Sigmoid colon (tissue), 3 donors: ENCODE results near the gene ORC2.

Experiments used
- CTCF ChIP-seq, 4 experiments: fragments of 450-650 bp in 3 of 4; fragments of 200-600 bp in 1 of 4; IDR thresholded peaks; one replicate each; pipeline ENCODE4 v1.5.1; 2016 to 2019; ENCODE audit warnings: antibody characterized with exemption in 4 of 4, mild to moderate bottlenecking in 3 of 4, moderate library complexity in 2 of 4
- POLR2A ChIP-seq, 2 donors: fragments of 450-650 bp; IDR thresholded peaks; one replicate each; pipeline ENCODE4 v1.6.1; 2016; ENCODE audit warnings: antibody characterized with exemption in 2 of 2, mild to moderate bottlenecking in 2 of 2, moderate library complexity in 2 of 2

GRCh38 chr2:200864176-200865034, 99.1 kb downstream of the ORC2 start, which contains the start of gene CLK1:
- TF ChIP-seq CTCF (IDR thresholded peaks at IDR 0.05): no peak
- peak; percentile 99 for TF ChIP-seq POLR2A (IDR thresholded peaks at IDR 0.05)
